HCT116 (cell line): Measurements from ENCODE around the gene UBE2L3. TPM values are rescaled to one million over a fixed set of nuclear protein-coding genes. Genes with fewer than 3 reads are reported as not detected.

Source experiments
- JUND ChIP-seq: IDR thresholded peaks from 2 replicates; pipeline ENCODE4 v1.6.1; 2012
- SIN3A ChIP-seq: IDR thresholded peaks from 2 replicates; pipeline ENCODE4 v1.6.1; 2012; ENCODE audit warnings: low read depth
- YY1 ChIP-seq: IDR thresholded peaks from 2 replicates; pipeline ENCODE4 v1.6.1; 2011; ENCODE audit warnings: low read length, low read depth, moderate library complexity, mild to moderate bottlenecking; ENCODE audit not compliant: insufficient replicate concordance; ENCODE audit errors: extremely low read depth
- ZNF274 ChIP-seq: fragments of 200-500 bp; sonication (Bioruptor generic); IDR thresholded peaks from 2 replicates; pipeline ENCODE4 v1.6.1; 2014; ENCODE audit warnings: mild to moderate bottlenecking, low read depth, low read length, inconsistent platforms
- microRNA counts: library from miRNA; unstranded; fragments of <30 nt; microRNA quantifications from one replicate; lab custom pipeline; 2015
- microRNA-seq: library from miRNA; unstranded; fragments of <30 nt; microRNA quantifications from one replicate; pipeline ENCODE4, GENCODE V29; 2016; ENCODE audit warnings: borderline number of aligned reads
- total RNA-seq: library from RNA; stranded (reverse); gene quantifications from one replicate; pipeline ENCODE4 v1.2.1, GENCODE V29; 2021; ENCODE audit not compliant: unreplicated experiment

The UBE2L3 gene
- total RNA-seq, 1 experiment from 2014 or later, result 55.6 TPM

- TF ChIP-seq JUND, result no peak
- TF ChIP-seq SIN3A, result no peak
- no peak for TF ChIP-seq YY1
- TF ChIP-seq ZNF274, result no peak
- TF ChIP-seq, all 23 proteins: peak for 0
These were observed 104.7 kb downstream of the UBE2L3 start (continued) for GRCh38 chr22:21672107-21672629.

MicroRNAs encoded within 50 kb of the gene (microRNA counts, 767-probe panel; counts per million panel counts)
- microRNA hsa-miR-130b-3p (lab: Ali Mortazavi, UCI), result not detected
- not detected for microRNA hsa-miR-301b (lab: Ali Mortazavi, UCI)

Small RNAs within 50 kb of the gene (microRNA-seq; reads per million reads assigned to microRNA genes)
- 2,031 reads per million, percentile 87 among the genes with 10 or more reads in this experiment for gene MIR130B
- 35.9 reads per million, percentile 50 among the genes with 10 or more reads in this experiment for gene MIR301B

Other genes starting within 250 kb of the UBE2L3 start
- gene RIMBP3B, start 184.0 kb upstream of the UBE2L3 start, total RNA-seq, result 0.25 TPM
- gene HIC2, start 150.3 kb upstream of the UBE2L3 start, total RNA-seq, result 6.7 TPM
- 3.1 TPM for gene TMEM191C, start 100.3 kb upstream of the UBE2L3 start, total RNA-seq
- 0.15 TPM for gene RIMBP3C, start 16.3 kb upstream of the UBE2L3 start, total RNA-seq
- 78.3 TPM for gene YDJC, start 62.3 kb downstream of the UBE2L3 start, total RNA-seq
- gene CCDC116, start 65.0 kb downstream of the UBE2L3 start, total RNA-seq, result 0.66 TPM
- 86.2 TPM for gene SDF2L1, start 74.6 kb downstream of the UBE2L3 start, total RNA-seq
- 46.1 TPM for gene PPIL2, start 98.3 kb downstream of the UBE2L3 start, total RNA-seq
- 3.1 TPM for gene YPEL1, start 168.1 kb downstream of the UBE2L3 start, total RNA-seq